ENCODE results near the gene MAMLD1. TPM values are rescaled to one million over a fixed set of nuclear protein-coding genes. Genes with fewer than 3 reads are reported as not detected.
A peak's percentile ranks its signal among the peaks of the same experiment; 100 is the strongest.

Gene MAMLD1
- total and polyA plus RNA-seq, 5 donors from 2014 or later, result 0.14 to 1.7 (median 0.45) TPM

DNA sequence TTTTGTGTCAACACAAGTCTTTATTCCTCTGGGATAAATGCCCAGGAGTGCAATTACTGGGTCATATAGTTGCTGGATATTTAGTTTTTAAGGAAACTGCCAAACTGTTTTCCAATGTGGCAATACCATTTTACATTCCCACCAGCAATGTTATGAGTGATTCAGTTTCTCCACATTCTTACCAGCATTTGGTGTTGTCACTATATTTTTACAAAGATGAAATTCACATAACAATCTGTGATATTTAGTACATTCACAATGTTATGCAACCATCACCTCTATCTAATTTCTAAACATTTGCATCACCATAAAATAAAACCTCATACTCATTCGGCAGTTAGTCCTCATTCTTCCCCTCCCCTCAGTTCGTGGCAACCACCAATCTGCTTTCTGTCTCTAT lies 75.0 kb downstream of the MAMLD1 start:
- no peaks in the 10 kb centered on the region for H3K36me3 ChIP-seq (ENCODE audit: control insufficient read depth, insufficient read depth, low read length)
- Mint-ChIP-seq H3K4me1 (no peaks in the 10 kb centered on the region), H3K36me3 (no peaks in the 10 kb centered on the region), H3K27ac (no peak overlapping the region), H3K27me3 (peaks cover 4% of the 10 kb centered on the region), H3K4me3 (no peak overlapping the region), H3K9me3 (peaks cover 0 to 2% (median 0%) of the 10 kb centered on the region in 7 donors)
- no peak for ATAC-seq (ENCODE audit: low read depth in 2 of 2)
- no peaks in the 10 kb centered on the region for H3K27me3 ChIP-seq (ENCODE audit: control insufficient read depth, insufficient read depth, low read length)
- no peak for DNase-seq
- no peak overlapping the region for H3K4me3 ChIP-seq (ENCODE audit: low read depth, low read length)
- H3K27ac ChIP-seq (ENCODE audit: insufficient read depth, low read length, poor library complexity, severe bottlenecking), result no peak overlapping the region
- H3K4me1 ChIP-seq (ENCODE audit: control insufficient read depth, insufficient read depth, low read length, poor library complexity, severe bottlenecking), result no peaks in the 10 kb centered on the region
- no peaks in the 10 kb centered on the region for H3K9me3 ChIP-seq (ENCODE audit: control insufficient read depth in 2 of 2, low read length in 2 of 2)

DNA sequence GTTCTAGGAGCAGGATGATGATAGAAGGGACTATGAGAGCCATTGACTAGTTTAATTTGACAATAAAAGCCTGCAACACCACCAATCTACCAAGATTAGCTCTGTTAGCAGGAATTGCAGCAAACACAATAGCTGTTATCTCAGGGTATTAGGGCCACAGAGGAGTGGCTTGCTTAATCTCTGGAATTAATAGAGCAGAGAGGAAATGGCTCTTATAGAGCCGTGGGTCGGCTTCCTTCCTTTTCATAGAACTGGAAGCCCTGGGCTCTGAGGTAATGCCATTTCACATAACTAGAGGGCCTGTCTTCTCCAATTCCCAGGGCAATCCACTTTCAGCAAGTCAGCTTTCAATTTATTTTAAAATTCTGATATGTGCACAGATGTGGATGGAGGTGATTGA lies 83.0 kb downstream of the MAMLD1 start:
- Mint-ChIP-seq H3K9me3 (no peaks in the 10 kb centered on the region), H3K27me3 (peaks cover 4% of the 10 kb centered on the region), H3K4me3 (no peak overlapping the region), H3K36me3 (no peaks in the 10 kb centered on the region), H3K27ac (no peak overlapping the region), H3K4me1 (peaks cover 0 to 7% (median 1%) of the 10 kb centered on the region in 4 donors)
- Histone ChIP-seq H3K9me3 (ENCODE audit: control insufficient read depth in 2 of 2, low read length in 2 of 2) (no peaks in the 10 kb centered on the region), H3K36me3 (ENCODE audit: control insufficient read depth, insufficient read depth, low read length) (no peaks in the 10 kb centered on the region), H3K27me3 (ENCODE audit: control insufficient read depth, insufficient read depth, low read length) (no peaks in the 10 kb centered on the region), H3K4me3 (ENCODE audit: low read depth, low read length) (no peak overlapping the region), H3K27ac (ENCODE audit: insufficient read depth, low read length, poor library complexity, severe bottlenecking) (no peak overlapping the region), H3K4me1 (ENCODE audit: control insufficient read depth, insufficient read depth, low read length, poor library complexity, severe bottlenecking) (no peaks in the 10 kb centered on the region)
- no peak for ATAC-seq (ENCODE audit: low read depth in 2 of 2)
- no peak for DNase-seq

- Mint-ChIP-seq H3K36me3 (no peaks in the 10 kb centered on the region), H3K4me3 (no peak overlapping the region), H3K27ac (no peak overlapping the region), H3K4me1 (peaks cover 0 to 11% (median 4%) of the 10 kb centered on the region in 4 donors), H3K9me3 (no peaks in the 10 kb centered on the region), H3K27me3 (peaks cover 4% of the 10 kb centered on the region)
- H3K27me3 ChIP-seq (ENCODE audit: control insufficient read depth, insufficient read depth, low read length), result no peaks in the 10 kb centered on the region
- H3K36me3 ChIP-seq (ENCODE audit: control insufficient read depth, insufficient read depth, low read length), result no peaks in the 10 kb centered on the region
- no peak overlapping the region for H3K4me3 ChIP-seq (ENCODE audit: low read depth, low read length)
- ATAC-seq (ENCODE audit: low read depth in 2 of 2) (no peak), DNase-seq (no peak)
- H3K4me1 ChIP-seq (ENCODE audit: control insufficient read depth, insufficient read depth, low read length, poor library complexity, severe bottlenecking), result no peaks in the 10 kb centered on the region
- H3K27ac ChIP-seq (ENCODE audit: insufficient read depth, low read length, poor library complexity, severe bottlenecking), result no peak overlapping the region
- H3K9me3 ChIP-seq (ENCODE audit: control insufficient read depth in 2 of 2, low read length in 2 of 2), result no peaks in the 10 kb centered on the region
Observed at GRCh38 chrX:150446995-150447394, 83.9 kb downstream of the MAMLD1 start.

DNA sequence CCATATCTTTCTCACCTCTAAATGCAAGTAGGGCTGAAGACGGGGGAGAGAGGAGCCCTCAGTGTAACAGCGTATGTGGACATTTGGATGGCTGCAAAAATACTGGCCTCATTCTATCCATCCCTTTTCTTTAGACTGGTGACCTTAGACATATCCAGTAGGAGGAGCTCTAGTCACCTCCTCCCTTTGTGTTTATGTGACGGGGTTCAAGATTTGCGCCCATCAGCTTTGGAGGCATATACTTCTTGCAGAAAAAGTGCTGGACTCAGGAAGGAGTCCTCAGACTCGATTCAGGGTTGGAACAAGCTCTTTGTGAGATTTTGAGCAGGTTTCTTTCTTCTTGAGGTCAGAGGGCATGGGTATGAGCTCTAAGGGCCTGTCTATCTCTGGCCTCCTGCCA lies 86.2 kb downstream of the MAMLD1 start:
- Histone ChIP-seq H3K4me3 (ENCODE audit: low read depth, low read length) (no peak overlapping the region), H3K4me1 (ENCODE audit: control insufficient read depth, insufficient read depth, low read length, poor library complexity, severe bottlenecking) (no peaks in the 10 kb centered on the region), H3K27me3 (ENCODE audit: control insufficient read depth, insufficient read depth, low read length) (no peaks in the 10 kb centered on the region), H3K9me3 (ENCODE audit: control insufficient read depth in 2 of 2, low read length in 2 of 2) (no peaks in the 10 kb centered on the region), H3K27ac (ENCODE audit: insufficient read depth, low read length, poor library complexity, severe bottlenecking) (no peak overlapping the region), H3K36me3 (ENCODE audit: control insufficient read depth, insufficient read depth, low read length) (no peaks in the 10 kb centered on the region)
- ATAC-seq (ENCODE audit: low read depth in 2 of 2), result no peak
- Mint-ChIP-seq H3K27ac (no peak overlapping the region), H3K4me1 (peaks cover 0 to 11% (median 4%) of the 10 kb centered on the region in 4 donors), H3K36me3 (no peaks in the 10 kb centered on the region), H3K9me3 (no peaks in the 10 kb centered on the region), H3K27me3 (no peaks in the 10 kb centered on the region), H3K4me3 (no peak overlapping the region)
- peak in 1 of 3 donors; percentile 41 for DNase-seq

- no peak overlapping the region for H3K27ac Mint-ChIP-seq
- ATAC-seq (ENCODE audit: low read depth in 2 of 2) (no peak), DNase-seq (peak in 1 of 3 donors; percentile 13)
- H3K27me3 Mint-ChIP-seq, result no peaks in the 10 kb centered on the region
- peaks cover 0 to 11% (median 4%) of the 10 kb centered on the region in 4 donors for H3K4me1 Mint-ChIP-seq
- no peak overlapping the region for H3K4me3 ChIP-seq (ENCODE audit: low read depth, low read length)
- H3K9me3 ChIP-seq (ENCODE audit: control insufficient read depth in 2 of 2, low read length in 2 of 2), result no peaks in the 10 kb centered on the region
- no peaks in the 10 kb centered on the region for H3K36me3 ChIP-seq (ENCODE audit: control insufficient read depth, insufficient read depth, low read length)
- no peaks in the 10 kb centered on the region for H3K36me3 Mint-ChIP-seq
- no peak overlapping the region for H3K4me3 Mint-ChIP-seq
- H3K4me1 ChIP-seq (ENCODE audit: control insufficient read depth, insufficient read depth, low read length, poor library complexity, severe bottlenecking), result no peaks in the 10 kb centered on the region
- H3K9me3 Mint-ChIP-seq, result no peaks in the 10 kb centered on the region
- H3K27ac ChIP-seq (ENCODE audit: insufficient read depth, low read length, poor library complexity, severe bottlenecking), result no peak overlapping the region
- no peaks in the 10 kb centered on the region for H3K27me3 ChIP-seq (ENCODE audit: control insufficient read depth, insufficient read depth, low read length)
Observed at GRCh38 chrX:150450519-150451177, 87.5 kb downstream of the MAMLD1 start.

DNA sequence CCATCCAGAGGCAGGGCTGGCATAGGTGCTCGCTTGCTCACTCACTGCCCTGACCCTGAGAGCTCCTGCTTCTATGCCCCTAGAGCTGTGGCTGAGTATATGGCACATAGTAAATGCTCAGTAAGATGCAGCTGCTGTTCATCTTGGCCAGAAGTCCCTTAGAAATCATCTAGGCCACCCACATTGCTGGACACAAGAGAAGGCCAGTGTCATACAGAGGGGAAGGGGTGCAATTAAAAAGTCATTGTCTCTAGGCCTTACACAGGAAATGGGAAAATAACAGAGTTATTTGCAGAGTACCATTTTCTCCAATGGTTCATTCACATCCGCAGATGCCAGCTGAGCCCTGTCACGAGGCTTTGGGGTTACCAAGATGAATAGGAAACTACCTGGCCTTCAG lies 88.8 kb downstream of the MAMLD1 start:
- H3K4me1 Mint-ChIP-seq, result peaks cover 0 to 11% (median 4%) of the 10 kb centered on the region in 4 donors
- H3K27ac Mint-ChIP-seq, result peak overlapping the region in 1 of 3 donors; percentile 61

GRCh38 chrX:150454083-150454482 lies 91.0 kb downstream of the MAMLD1 start:
- ATAC-seq (ENCODE audit: low read depth in 2 of 2) (no peak), DNase-seq (no peak)
- H3K27ac ChIP-seq (ENCODE audit: insufficient read depth, low read length, poor library complexity, severe bottlenecking), result no peak overlapping the region
- no peaks in the 10 kb centered on the region for H3K27me3 Mint-ChIP-seq
- no peaks in the 10 kb centered on the region for H3K36me3 Mint-ChIP-seq
- H3K4me1 Mint-ChIP-seq, result peaks cover 0 to 17% (median 10%) of the 10 kb centered on the region in 4 donors
- no peaks in the 10 kb centered on the region for H3K9me3 Mint-ChIP-seq
- H3K4me3 ChIP-seq (ENCODE audit: low read depth, low read length), result no peak overlapping the region
- no peaks in the 10 kb centered on the region for H3K27me3 ChIP-seq (ENCODE audit: control insufficient read depth, insufficient read depth, low read length)
- H3K4me3 Mint-ChIP-seq, result no peak overlapping the region
- no peak overlapping the region for H3K27ac Mint-ChIP-seq
- peaks cover 5% of the 10 kb centered on the region for H3K4me1 ChIP-seq (ENCODE audit: control insufficient read depth, insufficient read depth, low read length, poor library complexity, severe bottlenecking)
- H3K9me3 ChIP-seq (ENCODE audit: control insufficient read depth in 2 of 2, low read length in 2 of 2), result no peaks in the 10 kb centered on the region
- H3K36me3 ChIP-seq (ENCODE audit: control insufficient read depth, insufficient read depth, low read length), result no peaks in the 10 kb centered on the region

More for the DNA sequence above, 88.8 kb downstream of the MAMLD1 start:
- Histone ChIP-seq H3K4me1 (ENCODE audit: control insufficient read depth, insufficient read depth, low read length, poor library complexity, severe bottlenecking) (no peaks in the 10 kb centered on the region), H3K4me3 (ENCODE audit: low read depth, low read length) (no peak overlapping the region), H3K27ac (ENCODE audit: insufficient read depth, low read length, poor library complexity, severe bottlenecking) (no peak overlapping the region), H3K27me3 (ENCODE audit: control insufficient read depth, insufficient read depth, low read length) (no peaks in the 10 kb centered on the region), H3K36me3 (ENCODE audit: control insufficient read depth, insufficient read depth, low read length) (no peaks in the 10 kb centered on the region), H3K9me3 (ENCODE audit: control insufficient read depth in 2 of 2, low read length in 2 of 2) (no peaks in the 10 kb centered on the region)
- no peaks in the 10 kb centered on the region for H3K9me3 Mint-ChIP-seq
- H3K36me3 Mint-ChIP-seq, result no peaks in the 10 kb centered on the region
- no peak overlapping the region for H3K4me3 Mint-ChIP-seq
- DNase-seq (no peak), ATAC-seq (ENCODE audit: low read depth in 2 of 2) (no peak)
- H3K27me3 Mint-ChIP-seq, result no peaks in the 10 kb centered on the region

GRCh38 chrX:150454508-150455214 lies 91.5 kb downstream of the MAMLD1 start:
- Mint-ChIP-seq H3K9me3 (no peaks in the 10 kb centered on the region), H3K27me3 (no peaks in the 10 kb centered on the region), H3K27ac (no peak overlapping the region), H3K4me1 (peaks cover 0 to 22% (median 16%) of the 10 kb centered on the region in 4 donors), H3K36me3 (no peaks in the 10 kb centered on the region), H3K4me3 (no peak overlapping the region)
- no peak overlapping the region for H3K4me3 ChIP-seq (ENCODE audit: low read depth, low read length)
- H3K27me3 ChIP-seq (ENCODE audit: control insufficient read depth, insufficient read depth, low read length), result no peaks in the 10 kb centered on the region
- no peak overlapping the region for H3K27ac ChIP-seq (ENCODE audit: insufficient read depth, low read length, poor library complexity, severe bottlenecking)
- H3K36me3 ChIP-seq (ENCODE audit: control insufficient read depth, insufficient read depth, low read length), result no peaks in the 10 kb centered on the region
- ATAC-seq (ENCODE audit: low read depth in 2 of 2) (no peak), DNase-seq (no peak)
- H3K9me3 ChIP-seq (ENCODE audit: control insufficient read depth in 2 of 2, low read length in 2 of 2), result no peaks in the 10 kb centered on the region
- peaks cover 10% of the 10 kb centered on the region for H3K4me1 ChIP-seq (ENCODE audit: control insufficient read depth, insufficient read depth, low read length, poor library complexity, severe bottlenecking)
